Stimulated activated naive B cell treated with anti-CD40 and anti-IgM and Interleukin-4, amounts not matched to agents 10 μg/mL and 1 μg/mL and 100 μg/mL, for 72 hours (primary cell): ENCODE results near the gene RBM33.

Experiments used
- ATAC-seq, 2 donors: fragments of 150-1000 bp; cut with Tn5 transposase; replicated peaks; 2 replicates each; pipeline ENCODE4 v1.10.0; 2021; ENCODE audit warnings: moderate library complexity in 1 of 2
- DNase-seq: peaks from one replicate; pipeline ENCODE4 v3.0.0; 2021
- H3K27ac Mint-ChIP-seq: one replicate; pipeline ENCODE4 v1.8.0; 2022; ENCODE audit warnings: mild to moderate bottlenecking, mixed read lengths
- H3K27me3 Mint-ChIP-seq, 2 donors: one replicate each; pipeline ENCODE4 v1.8.0; 2022; ENCODE audit warnings: mixed read lengths in 2 of 2
- H3K36me3 Mint-ChIP-seq, 2 donors: one replicate each; pipeline ENCODE4 v1.8.0; 2022; ENCODE audit warnings: mixed read lengths in 2 of 2, mild to moderate bottlenecking in 1 of 2
- H3K4me1 Mint-ChIP-seq, 2 donors: one replicate each; pipeline ENCODE4 v1.8.0; 2022; ENCODE audit warnings: mixed read lengths in 2 of 2, mild to moderate bottlenecking in 1 of 2
- H3K4me3 Mint-ChIP-seq, 2 donors: one replicate each; pipeline ENCODE4 v1.8.0; 2022; ENCODE audit warnings: mild to moderate bottlenecking in 2 of 2, mixed read lengths in 2 of 2, moderate library complexity in 1 of 2
- H3K9me3 Mint-ChIP-seq, 2 donors: one replicate each; pipeline ENCODE4 v1.8.0; 2022; ENCODE audit warnings: mixed read lengths in 2 of 2, mild to moderate bottlenecking in 1 of 2

The RBM33 gene

DNA sequence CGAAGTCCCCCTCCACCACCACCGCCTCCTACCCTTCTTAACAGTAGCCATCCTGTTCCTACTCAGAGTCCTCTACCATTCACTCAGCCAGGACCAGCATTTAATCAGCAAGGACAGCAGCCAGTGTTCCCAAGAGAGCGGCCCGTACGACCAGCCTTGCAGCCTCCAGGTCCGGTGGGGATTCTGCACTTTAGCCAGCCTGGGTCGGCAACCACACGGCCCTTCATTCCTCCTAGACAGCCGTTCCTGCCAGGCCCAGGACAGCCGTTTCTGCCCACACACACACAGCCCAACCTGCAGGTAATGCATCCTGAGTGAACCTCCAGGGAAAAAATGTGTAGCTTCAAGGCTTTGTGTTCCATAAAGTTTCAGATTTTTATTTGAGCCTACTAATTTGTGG, 93.6 kb downstream of the RBM33 start:
- peaks cover 24 to 28% of the 10 kb centered on the region in 2 donors for H3K4me1 Mint-ChIP-seq
- no peak overlapping the region for H3K27ac Mint-ChIP-seq
- peaks cover 22 to 60% of the 10 kb centered on the region in 2 donors for H3K36me3 Mint-ChIP-seq
- ATAC-seq (no peak), DNase-seq (no peak)
- no peak overlapping the region for H3K4me3 Mint-ChIP-seq
- no peaks in the 10 kb centered on the region for H3K9me3 Mint-ChIP-seq
- H3K27me3 Mint-ChIP-seq = no peaks in the 10 kb centered on the region

GRCh38 chr7:155738652-155739537, 94.4 kb downstream of the RBM33 start:
- Mint-ChIP-seq H3K4me1 (peaks cover 20 to 21% of the 10 kb centered on the region in 2 donors), H3K4me3 (no peak overlapping the region), H3K36me3 (peaks cover 26 to 59% of the 10 kb centered on the region in 2 donors), H3K9me3 (no peaks in the 10 kb centered on the region), H3K27ac (no peak overlapping the region), H3K27me3 (no peaks in the 10 kb centered on the region)
- DNase-seq = peak; percentile 44
- peak; percentile 74 to 76 for ATAC-seq

DNA sequence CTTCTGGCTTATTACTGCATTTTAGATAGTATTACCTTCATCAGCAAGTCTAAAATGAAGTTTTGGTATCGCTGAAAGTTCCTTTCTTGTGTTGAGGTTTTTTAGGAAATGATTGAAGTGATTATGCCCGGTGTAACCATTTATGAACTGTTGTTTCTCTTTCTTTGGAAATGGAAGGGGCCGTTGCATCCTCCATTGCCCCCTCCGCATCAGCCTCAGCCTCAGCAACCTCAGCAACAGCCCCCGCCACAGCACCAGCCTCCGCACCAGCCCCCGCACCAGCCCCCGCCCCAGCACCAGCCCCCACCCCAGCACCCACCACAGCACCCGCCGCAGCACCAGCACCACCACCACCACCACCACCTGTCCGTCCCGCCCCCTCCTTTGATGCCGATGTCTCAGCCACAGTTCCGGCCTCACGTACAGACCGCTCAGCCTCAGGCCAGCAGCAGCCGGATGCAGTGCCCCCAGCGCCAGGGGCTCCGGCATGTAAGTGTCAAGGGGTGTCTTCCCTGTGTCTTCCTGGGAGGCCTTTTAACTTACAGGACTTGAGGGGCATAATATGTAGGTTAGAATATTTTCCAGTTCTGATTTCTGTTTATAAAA, 95.2 kb downstream of the RBM33 start:
- no peak for DNase-seq
- peaks cover 15 to 18% of the 10 kb centered on the region in 2 donors for H3K4me1 Mint-ChIP-seq
- no peaks in the 10 kb centered on the region for H3K27me3 Mint-ChIP-seq
- no peak for ATAC-seq
- H3K4me3 Mint-ChIP-seq = no peak overlapping the region
- H3K9me3 Mint-ChIP-seq = no peaks in the 10 kb centered on the region
- H3K36me3 Mint-ChIP-seq = peaks cover 23 to 57% of the 10 kb centered on the region in 2 donors
- no peak overlapping the region for H3K27ac Mint-ChIP-seq

- H3K27ac Mint-ChIP-seq = peak overlapping the region; percentile 71
- H3K4me1 Mint-ChIP-seq = peaks cover 3 to 13% of the 10 kb centered on the region in 2 donors
- no peaks in the 10 kb centered on the region for H3K27me3 Mint-ChIP-seq
- DNase-seq (no peak), ATAC-seq (no peak)
- H3K36me3 Mint-ChIP-seq = peaks cover 29 to 60% of the 10 kb centered on the region in 2 donors
- H3K9me3 Mint-ChIP-seq = no peaks in the 10 kb centered on the region
- no peak overlapping the region for H3K4me3 Mint-ChIP-seq
Observed at GRCh38 chr7:155741082-155741481, 96.6 kb downstream of the RBM33 start.

DNA sequence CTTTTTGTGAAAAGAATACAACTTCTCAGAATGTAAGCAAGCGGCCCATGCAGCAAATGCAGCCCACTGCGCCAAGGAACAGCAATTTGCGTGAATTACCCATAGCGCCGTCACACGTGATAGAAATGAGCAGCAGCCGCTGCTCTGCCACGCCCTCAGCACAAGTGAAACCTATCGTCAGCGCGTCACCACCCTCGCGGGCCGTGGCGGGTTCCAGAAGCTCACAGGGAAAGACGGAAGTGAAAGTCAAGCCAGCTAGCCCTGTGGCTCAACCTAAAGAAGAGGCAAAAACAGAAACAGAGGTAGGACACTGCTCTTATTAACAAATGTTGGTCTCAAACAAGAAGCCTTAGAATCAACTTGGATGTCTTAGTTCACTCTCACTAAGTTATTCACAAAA, 97.3 kb downstream of the RBM33 start:
- Mint-ChIP-seq H3K4me1 (peaks cover 6 to 15% of the 10 kb centered on the region in 2 donors), H3K27ac (peak overlapping the region; percentile 56), H3K9me3 (no peaks in the 10 kb centered on the region), H3K27me3 (no peaks in the 10 kb centered on the region), H3K4me3 (no peak overlapping the region), H3K36me3 (peaks cover 34 to 65% of the 10 kb centered on the region in 2 donors)
- DNase-seq (no peak), ATAC-seq (peak in 1 of 2 donors; percentile 63)

DNA sequence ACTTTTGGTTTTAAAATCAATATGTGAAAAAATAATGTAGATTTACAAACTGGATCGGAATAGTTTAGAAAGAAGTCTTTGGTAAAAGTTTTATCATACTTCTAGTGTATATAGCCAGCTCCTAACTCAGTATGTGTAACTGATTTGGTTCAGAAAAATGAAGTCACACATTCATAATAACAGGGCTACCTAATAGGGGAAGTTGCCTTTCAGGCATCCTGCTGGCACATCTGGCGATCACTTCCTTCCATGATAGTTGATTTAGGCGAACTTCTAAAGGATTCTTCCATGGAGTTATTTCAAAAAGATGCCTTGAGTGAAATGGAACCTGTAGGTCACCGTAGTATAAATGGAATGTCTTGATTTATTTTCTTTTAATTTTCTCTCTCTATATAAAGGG, 98.7 kb downstream of the RBM33 start:
- no peaks in the 10 kb centered on the region for H3K27me3 Mint-ChIP-seq
- no peak overlapping the region for H3K27ac Mint-ChIP-seq
- no peak for DNase-seq
- no peaks in the 10 kb centered on the region for H3K9me3 Mint-ChIP-seq
- H3K36me3 Mint-ChIP-seq = peaks cover 36 to 64% of the 10 kb centered on the region in 2 donors
- no peak for ATAC-seq
- no peak overlapping the region for H3K4me3 Mint-ChIP-seq
- peaks cover 11 to 13% of the 10 kb centered on the region in 2 donors for H3K4me1 Mint-ChIP-seq

- H3K9me3 Mint-ChIP-seq = no peaks in the 10 kb centered on the region
- peaks cover 35 to 64% of the 10 kb centered on the region in 2 donors for H3K36me3 Mint-ChIP-seq
- no peak for DNase-seq
- H3K4me1 Mint-ChIP-seq = peaks cover 21 to 27% of the 10 kb centered on the region in 2 donors
- H3K27ac Mint-ChIP-seq = peak overlapping the region; percentile 17
- ATAC-seq = no peak
- no peaks in the 10 kb centered on the region for H3K27me3 Mint-ChIP-seq
- H3K4me3 Mint-ChIP-seq = no peak overlapping the region
Observed at GRCh38 chr7:155744971-155745683, 100.7 kb downstream of the RBM33 start.

DNA sequence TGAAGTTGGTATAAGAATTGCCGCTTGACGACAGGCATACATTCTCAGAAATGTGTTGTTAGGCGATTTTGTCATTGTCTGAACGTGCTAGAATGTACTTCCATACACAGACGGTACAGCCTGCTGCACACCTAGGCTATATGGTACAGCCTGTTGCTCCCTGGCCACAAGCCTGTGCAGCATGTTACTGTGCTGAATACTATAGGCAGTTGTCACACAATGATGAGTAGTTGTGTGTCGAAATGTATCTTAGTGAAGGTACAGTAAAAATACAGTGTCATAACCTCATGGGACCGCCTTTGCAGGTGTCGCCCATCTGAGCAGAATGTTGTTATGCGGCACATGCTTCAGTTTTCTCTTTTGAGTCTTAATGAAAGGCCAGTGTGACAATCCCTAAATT, 101.3 kb downstream of the RBM33 start:
- DNase-seq (no peak), ATAC-seq (peak in 1 of 2 donors; percentile 10)
- H3K4me3 Mint-ChIP-seq = no peak overlapping the region
- H3K36me3 Mint-ChIP-seq = peaks cover 35 to 59% of the 10 kb centered on the region in 2 donors
- H3K27ac Mint-ChIP-seq = no peak overlapping the region
- H3K27me3 Mint-ChIP-seq = no peaks in the 10 kb centered on the region
- no peaks in the 10 kb centered on the region for H3K9me3 Mint-ChIP-seq
- peaks cover 21 to 27% of the 10 kb centered on the region in 2 donors for H3K4me1 Mint-ChIP-seq

DNA sequence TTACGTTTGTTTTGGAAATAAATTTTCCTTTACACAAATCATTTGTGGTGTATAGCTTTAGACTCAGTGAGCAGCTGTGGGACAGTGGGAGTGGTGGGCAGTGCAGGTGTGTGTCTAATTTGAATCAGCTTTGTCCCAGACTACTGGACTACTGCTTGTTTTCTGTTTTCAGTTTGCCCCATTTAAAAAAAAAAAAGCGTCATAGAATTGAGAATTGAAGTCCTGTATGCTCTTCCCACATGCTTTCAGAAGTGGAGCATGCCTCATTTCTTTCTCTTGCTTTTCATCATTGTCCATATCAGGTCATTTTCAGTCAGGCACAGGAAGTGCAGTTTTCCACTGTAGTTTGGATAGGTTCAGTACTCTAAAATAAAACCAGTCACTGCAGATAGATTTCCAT, 101.7 kb downstream of the RBM33 start:
- H3K27ac Mint-ChIP-seq = peak overlapping the region; percentile 25
- no peaks in the 10 kb centered on the region for H3K27me3 Mint-ChIP-seq
- DNase-seq (no peak), ATAC-seq (peak in 1 of 2 donors; percentile 58)
- H3K4me3 Mint-ChIP-seq = no peak overlapping the region
- peaks cover 32 to 55% of the 10 kb centered on the region in 2 donors for H3K36me3 Mint-ChIP-seq
- H3K4me1 Mint-ChIP-seq = peaks cover 20 to 28% of the 10 kb centered on the region in 2 donors
- no peaks in the 10 kb centered on the region for H3K9me3 Mint-ChIP-seq

DNA sequence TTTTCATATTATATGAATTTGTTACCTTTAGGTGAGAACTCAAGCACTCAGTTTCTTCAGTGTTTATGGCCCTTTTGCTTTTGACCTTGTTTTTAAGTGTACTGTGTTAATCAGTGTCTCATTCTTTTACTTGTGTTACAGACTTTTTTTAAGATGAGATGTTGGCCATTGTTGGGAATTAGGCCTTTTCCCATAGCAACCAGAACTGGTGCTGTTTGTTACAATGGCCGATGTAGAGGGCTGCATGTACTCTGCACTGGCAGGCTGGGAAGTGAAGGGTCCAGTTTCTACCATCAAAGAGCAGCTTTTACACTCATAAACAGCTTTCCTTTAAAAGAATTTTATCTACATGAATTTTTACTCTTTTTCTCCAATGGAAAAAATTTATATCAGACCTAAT, 102.7 kb downstream of the RBM33 start:
- Mint-ChIP-seq H3K27me3 (no peaks in the 10 kb centered on the region), H3K9me3 (no peaks in the 10 kb centered on the region), H3K36me3 (peaks cover 26 to 55% of the 10 kb centered on the region in 2 donors)

DNA sequence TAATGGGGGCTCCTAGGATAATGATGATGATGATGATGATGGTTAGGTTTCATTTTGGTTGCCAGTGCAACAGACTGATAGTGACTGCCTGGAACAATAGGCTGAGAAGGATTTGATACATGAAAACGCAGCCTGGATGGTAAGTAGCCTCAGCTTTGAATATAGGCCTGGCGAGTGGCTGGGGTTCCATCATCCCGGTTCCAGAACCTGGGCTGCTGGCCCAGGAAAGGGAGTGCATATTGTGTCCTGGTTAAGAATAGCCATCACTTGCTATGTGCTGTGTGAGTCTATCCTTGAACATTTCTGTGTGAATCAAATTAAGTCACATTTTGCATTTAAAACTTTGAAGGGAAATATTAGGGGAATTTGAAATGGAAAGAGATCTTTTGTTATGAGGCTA, 105.1 kb downstream of the RBM33 start:
- ATAC-seq (no peak), DNase-seq (no peak)
- Mint-ChIP-seq H3K27me3 (no peaks in the 10 kb centered on the region), H3K27ac (no peak overlapping the region), H3K9me3 (peaks cover 0 to 2% of the 10 kb centered on the region in 2 donors), H3K4me1 (peaks cover 39 to 62% of the 10 kb centered on the region in 2 donors), H3K4me3 (no peak overlapping the region), H3K36me3 (peaks cover 30 to 53% of the 10 kb centered on the region in 2 donors)

More for the DNA sequence above, 102.7 kb downstream of the RBM33 start:
- ATAC-seq (no peak), DNase-seq (no peak)
- H3K27ac Mint-ChIP-seq = no peak overlapping the region
- no peak overlapping the region for H3K4me3 Mint-ChIP-seq
- H3K4me1 Mint-ChIP-seq = peaks cover 25 to 38% of the 10 kb centered on the region in 2 donors

DNA sequence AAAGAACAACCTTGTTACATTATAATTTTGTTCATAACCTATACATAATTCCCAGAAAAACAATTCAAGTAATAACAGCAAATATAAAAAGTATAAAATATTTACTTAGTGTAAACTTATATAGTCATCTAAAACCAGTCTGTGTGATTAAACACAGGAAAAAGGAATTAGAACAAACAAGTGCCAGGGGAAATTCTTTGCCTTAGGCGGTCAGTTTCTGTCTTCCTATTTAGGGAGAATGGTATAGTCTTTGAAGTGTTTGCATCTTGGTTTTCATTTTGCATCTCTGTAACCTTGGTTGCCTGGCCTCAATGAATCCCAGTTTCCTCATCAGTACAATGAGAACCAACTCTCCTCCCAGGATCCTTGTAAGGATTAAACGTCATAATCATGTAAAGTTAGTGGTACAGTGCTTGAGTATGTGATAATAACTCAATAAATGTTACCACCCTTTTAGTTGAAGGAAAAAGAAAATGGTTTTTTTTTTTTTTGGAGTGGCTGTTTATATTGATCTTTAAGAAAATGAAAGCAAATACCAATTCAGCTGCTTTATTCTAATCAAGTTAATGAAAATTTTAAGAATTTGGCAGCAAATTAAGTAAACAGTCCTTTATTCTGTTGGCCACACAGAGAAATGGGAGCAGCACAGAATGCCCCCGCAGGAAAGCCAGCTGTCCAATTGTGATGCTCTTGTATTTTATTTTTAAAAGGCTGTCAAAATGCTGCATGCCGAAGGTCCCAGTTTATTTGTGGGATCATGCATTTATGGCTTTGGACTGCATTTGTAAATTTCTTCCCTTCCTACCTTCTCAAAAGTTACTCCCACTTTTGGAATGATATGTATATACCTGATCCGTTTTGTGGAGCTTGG, 106.0 kb downstream of the RBM33 start:
- Mint-ChIP-seq H3K36me3 (peaks cover 23 to 49% of the 10 kb centered on the region in 2 donors), H3K27me3 (no peaks in the 10 kb centered on the region), H3K9me3 (peaks cover 0 to 2% of the 10 kb centered on the region in 2 donors), H3K4me3 (no peak overlapping the region), H3K27ac (no peak overlapping the region), H3K4me1 (peaks cover 44 to 69% of the 10 kb centered on the region in 2 donors)
- ATAC-seq (no peak), DNase-seq (no peak)

GRCh38 chr7:155751409-155751808, 106.9 kb downstream of the RBM33 start:
- ATAC-seq (no peak), DNase-seq (no peak)
- no peak overlapping the region for H3K27ac Mint-ChIP-seq
- H3K9me3 Mint-ChIP-seq = peaks cover 0 to 2% of the 10 kb centered on the region in 2 donors
- peaks cover 45 to 70% of the 10 kb centered on the region in 2 donors for H3K4me1 Mint-ChIP-seq
- peaks cover 21 to 46% of the 10 kb centered on the region in 2 donors for H3K36me3 Mint-ChIP-seq
- no peaks in the 10 kb centered on the region for H3K27me3 Mint-ChIP-seq
- H3K4me3 Mint-ChIP-seq = no peak overlapping the region
